NCI-H146 treated with DMSO at 0.1 percent for 48 hours (cell line): ENCODE results near the gene NUDT21.
A peak's percentile ranks its signal among the peaks of the same experiment; 100 is the strongest.
"Not testable (repeated sequence)": the region's sequence is repeated elsewhere in the genome, so short reads cannot be mapped to it uniquely, and the experiment has no call there.

Experiments
- DNase-seq: peaks from one replicate; lab custom pipeline; 2025; ENCODE audit not compliant: unreplicated experiment; lab: John Stamatoyannopoulos, UW

Gene NUDT21

GRCh38 chr16:56419740-56420548 is 31.2 kb downstream of the NUDT21 start:
- no peak for DNase-seq

- DNase-seq, result no peak
Observed at GRCh38 chr16:56417138-56417537, 34.0 kb downstream of the NUDT21 start.

- no peak for DNase-seq
Observed at GRCh38 chr16:56415875-56416274, 35.3 kb downstream of the NUDT21 start.

DNA sequence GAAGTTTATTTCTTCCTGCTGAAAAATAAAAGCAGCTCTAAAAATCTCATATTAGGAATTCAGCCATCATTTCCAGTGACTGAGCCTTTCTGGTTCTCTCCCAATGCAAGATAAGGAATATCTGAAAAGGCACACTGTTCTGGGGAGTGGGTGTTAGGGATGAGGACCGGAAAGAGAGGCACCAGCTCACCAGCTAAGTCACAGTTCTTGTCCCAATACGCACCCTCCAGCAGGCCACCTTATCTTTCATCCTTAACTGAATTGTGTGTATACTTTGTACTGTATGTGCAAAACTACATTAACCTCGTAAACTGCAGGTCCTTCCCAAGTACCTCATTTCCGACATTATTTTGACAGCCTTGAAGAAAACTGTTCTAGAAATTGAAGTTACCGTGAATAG is 36.8 kb downstream of the NUDT21 start:
- DNase-seq, result no peak

DNA sequence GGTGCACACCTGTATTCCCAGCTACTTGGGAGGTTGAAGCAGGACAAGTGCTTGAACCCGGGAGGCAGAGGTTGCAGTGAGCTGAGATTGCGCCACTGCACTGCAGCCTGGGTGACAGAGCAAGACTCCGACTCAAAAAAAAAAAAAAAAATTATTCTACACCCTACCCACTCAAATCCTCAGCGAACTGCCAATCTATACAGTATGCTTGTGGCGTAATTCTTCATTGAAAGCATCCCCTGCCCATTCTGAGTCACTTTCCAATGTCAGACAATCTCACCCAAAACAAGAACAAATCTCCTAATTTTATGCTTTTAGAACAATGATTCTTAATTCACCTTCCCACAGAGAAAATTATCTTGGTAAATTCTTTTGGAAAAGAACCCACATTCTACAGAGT is 37.8 kb downstream of the NUDT21 start:
- no peak for DNase-seq

- DNase-seq, result no peak
Observed at GRCh38 chr16:56411624-56412023, 39.5 kb downstream of the NUDT21 start.

DNA sequence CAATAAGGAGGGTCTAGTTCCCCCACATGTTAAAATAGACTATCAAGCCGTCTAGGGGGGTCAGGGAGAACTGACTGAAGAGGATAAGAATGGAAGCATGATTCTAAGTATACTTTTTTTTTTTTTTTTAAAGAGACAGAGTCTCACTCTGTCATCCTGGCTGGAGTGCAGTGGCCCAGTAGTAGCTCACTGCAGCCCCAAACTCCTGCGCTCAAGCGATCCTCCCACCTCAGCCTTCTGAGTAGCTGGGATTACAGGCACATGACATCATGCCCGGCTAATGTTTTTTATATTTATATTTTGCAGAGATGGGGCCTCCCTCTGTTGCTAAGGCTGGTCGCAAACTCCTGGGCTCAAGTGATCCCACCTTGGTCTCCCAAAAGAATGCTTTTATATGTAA is 40.0 kb downstream of the NUDT21 start:
- no peak for DNase-seq

DNA sequence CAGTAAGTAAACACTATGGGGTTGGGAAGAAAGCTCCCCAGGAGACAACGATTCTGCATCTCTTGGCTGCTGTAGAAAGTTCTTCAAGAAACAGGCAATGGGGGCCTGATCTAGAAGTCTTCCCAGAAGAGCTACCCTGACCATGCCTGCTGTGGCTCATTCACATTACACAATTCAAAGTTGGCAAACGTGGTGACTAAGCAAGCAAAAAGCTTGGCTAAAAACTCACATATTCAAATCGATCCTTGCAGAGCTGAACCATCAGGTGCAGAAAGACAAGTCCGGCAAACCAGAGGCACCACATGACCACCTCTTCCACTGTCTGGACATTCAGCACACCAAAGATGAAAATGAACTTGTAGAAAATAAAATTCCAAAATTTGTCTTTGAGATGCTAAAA is 41.9 kb downstream of the NUDT21 start:
- no peak for DNase-seq

GRCh38 chr16:56408379-56409098 is 42.6 kb downstream of the NUDT21 start:
- DNase-seq, result no peak

DNA sequence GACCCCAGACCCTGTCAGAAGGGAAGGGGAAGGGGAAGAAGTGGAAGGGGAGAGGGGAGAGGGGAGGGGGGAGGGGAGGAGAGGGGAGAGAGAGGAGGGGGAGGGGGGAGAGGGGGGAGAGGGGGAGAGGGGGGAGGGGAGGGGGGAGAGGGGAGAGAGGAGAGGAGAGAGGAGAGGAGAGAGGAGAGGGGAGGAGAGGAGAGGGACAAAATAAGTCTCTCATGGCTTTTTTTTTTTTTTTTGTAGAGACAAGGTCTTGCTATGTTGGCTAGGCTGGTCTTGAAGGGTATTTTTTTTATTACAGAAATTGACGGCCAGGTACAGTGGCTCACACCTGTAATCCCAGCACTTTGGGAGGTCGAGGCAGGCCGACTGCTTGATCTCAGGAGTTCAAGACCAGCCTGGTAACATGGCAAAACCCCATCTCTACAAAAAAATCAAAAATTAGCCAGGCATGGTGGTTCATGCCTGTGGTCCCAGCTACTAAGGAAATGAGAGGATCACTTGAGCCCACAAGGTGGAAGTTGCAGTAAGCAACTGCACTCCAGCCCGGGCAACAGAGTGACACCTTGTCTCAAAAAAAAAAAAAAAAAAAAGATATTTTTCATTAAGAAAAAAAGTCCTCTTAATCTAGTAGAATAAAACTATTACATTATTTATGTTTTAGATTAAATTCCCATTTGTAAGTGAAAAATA is 45.0 kb downstream of the NUDT21 start:
- no peak for DNase-seq

- peak; percentile 27 for DNase-seq
Observed at GRCh38 chr16:56401482-56401881, 49.6 kb downstream of the NUDT21 start.

DNA sequence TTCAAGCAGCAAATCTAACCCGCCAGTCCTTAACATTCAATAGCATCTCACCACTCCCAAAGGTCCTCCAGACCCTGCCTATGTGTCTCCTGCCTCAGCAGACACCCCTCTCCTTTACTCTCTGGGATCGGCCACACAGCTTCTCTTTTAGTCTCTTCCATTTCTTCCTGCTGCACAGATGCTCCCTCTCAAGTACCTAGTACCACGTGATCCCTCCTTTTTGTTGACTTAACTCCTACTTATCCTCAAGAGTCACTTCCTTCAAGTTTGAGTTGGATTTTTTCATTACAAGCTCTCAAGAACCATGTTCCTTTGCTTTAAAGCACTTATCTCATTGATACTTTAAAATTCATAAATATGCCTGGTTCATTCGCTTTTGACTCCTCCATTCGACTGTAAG is 50.7 kb downstream of the NUDT21 start:
- no peak for DNase-seq

DNA sequence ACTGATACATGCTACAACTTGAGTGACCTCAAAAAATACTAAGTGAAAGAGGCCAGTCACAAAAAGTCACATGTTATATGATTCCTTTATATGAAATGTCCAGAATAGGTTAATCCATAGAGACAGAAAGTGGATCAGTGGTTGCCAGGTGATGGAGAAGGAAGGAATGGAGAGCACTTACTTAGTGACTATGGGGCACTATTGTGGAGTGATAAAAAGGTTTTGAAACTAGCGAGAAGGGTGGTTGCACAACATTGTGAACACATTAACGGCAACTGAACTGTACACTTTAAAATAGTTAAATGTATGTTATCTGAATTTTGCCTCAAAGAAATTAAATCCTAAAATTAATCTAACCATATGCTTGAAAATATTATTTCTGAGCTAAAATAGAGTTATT is 51.6 kb downstream of the NUDT21 start:
- DNase-seq, result no peak

DNA sequence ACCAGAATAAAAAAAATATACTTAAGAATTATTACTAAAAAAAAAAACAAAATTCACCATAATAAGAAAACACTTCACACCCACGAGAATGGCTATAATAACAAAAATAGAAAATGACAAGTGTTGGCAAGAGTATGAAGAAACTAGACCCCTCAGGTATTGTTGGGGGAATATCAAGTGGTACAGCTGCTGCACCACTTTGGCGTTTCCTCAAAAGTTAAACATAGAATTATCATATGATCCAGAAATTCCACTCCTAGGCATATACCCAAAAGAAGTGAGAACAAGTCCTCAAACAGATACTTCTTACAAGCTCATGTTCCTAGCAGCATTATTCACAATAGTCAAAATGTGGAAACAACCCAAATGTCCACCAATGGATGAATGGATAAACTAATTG is 52.1 kb downstream of the NUDT21 start:
- DNase-seq, result no peak

DNA sequence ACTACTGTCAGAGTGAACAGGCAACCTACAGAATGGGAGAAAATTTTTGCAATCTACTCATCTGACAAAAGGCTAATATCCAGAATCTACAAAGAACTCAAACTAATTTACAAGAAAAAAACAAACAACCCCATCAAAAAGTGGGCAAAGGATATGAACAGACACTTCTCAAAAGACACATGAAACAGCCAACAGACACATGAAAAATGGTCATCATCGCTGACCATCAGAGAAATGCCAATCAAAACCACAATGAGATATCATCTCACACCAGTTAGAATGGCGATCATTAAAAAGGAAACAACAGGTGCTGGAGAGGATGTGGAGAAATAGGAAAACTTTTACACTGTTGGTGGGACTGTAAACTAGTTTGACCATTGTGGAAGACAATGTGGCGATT is 54.4 kb downstream of the NUDT21 start:
- not testable (repeated sequence) for DNase-seq

GRCh38 chr16:56389554-56389953 is 61.6 kb downstream of the NUDT21 start:
- no peak for DNase-seq

GRCh38 chr16:56388209-56388608 is 62.9 kb downstream of the NUDT21 start:
- DNase-seq, result no peak

- no peak for DNase-seq
Observed at GRCh38 chr16:56387396-56387795, 63.7 kb downstream of the NUDT21 start.

DNA sequence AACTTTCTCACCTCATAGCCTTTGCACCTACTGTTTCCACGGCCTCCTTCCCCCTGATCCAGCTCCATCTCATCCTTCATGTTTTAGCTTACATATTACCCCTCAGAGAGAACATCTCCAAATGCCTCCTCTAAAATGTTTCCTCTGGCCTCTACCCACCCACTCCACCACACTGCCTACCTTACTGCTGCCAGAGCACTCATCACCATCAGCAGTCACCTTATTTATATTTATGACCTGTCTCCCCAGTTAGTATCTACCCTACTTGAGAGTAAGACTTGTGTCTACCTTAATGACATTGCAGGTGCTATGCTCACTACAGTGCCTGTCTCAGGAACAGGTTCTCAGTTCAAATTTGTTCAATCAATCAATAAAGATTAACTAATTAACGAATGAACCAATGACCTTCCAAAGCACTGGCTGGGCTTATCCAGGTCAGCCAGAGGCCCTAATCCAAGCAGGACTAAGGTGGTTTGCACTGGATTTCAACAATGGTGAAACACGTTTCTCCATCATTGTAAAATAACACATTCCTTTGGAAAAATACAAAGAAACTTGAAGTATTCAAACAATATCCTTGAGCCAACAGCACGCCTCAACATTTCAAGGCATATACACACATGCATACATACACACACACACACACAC is 66.9 kb downstream of the NUDT21 start:
- DNase-seq, result no peak

GRCh38 chr16:56382901-56383355 is 68.2 kb downstream of the NUDT21 start:
- no peak for DNase-seq

GRCh38 chr16:56382459-56382858 is 68.7 kb downstream of the NUDT21 start:
- no peak for DNase-seq
